Naive thymus-derived CD4-positive, alpha-beta T cell (primary cell): ENCODE data around the gene STAT6. TPM values are rescaled to one million over a fixed set of nuclear protein-coding genes. Genes with fewer than 3 reads are reported as not detected.

Source experiments
- ATAC-seq: fragments of 150-1000 bp; cut with Tn5 transposase; 2 replicates; pipeline ENCODE4 v1.10.0; 2021; ENCODE audit warnings: mild to moderate bottlenecking, moderate library complexity
- CTCF ChIA-PET: fragments of 350-600 bp; sonication (Branson Sonifier 250); formaldehyde crosslinking; loops from one replicate; lab custom pipeline; 2021; ENCODE audit warnings: antibody characterized with exemption; lab: Charles Lee
- POLR2A ChIA-PET: fragments of 350-600 bp; sonication (Branson Sonifier 250); formaldehyde crosslinking; loops from one replicate; lab custom pipeline; 2021; ENCODE audit warnings: antibody characterized with exemption, inconsistent platforms; lab: Charles Lee
- DNase-seq, 9 donors: peaks; one replicate each; pipeline versions ENCODE4 v3.0.0 to v3.0.0-alpha.2; 2020 to 2022; ENCODE audit warnings: mixed read lengths in 1 of 9
- H3K27ac ChIP-seq: one replicate; pipeline ENCODE4 v1.7.0; 2013; ENCODE audit warnings: mild to moderate bottlenecking, low read depth, low read length, moderate library complexity
- H3K27me3 ChIP-seq, 2 donors: one replicate each; pipeline ENCODE4 v1.7.0; 2013; ENCODE audit warnings: low read length in 2 of 2, mild to moderate bottlenecking in 2 of 2, moderate library complexity in 2 of 2; ENCODE audit not compliant: control insufficient read depth in 2 of 2, insufficient read depth in 2 of 2
- H3K36me3 ChIP-seq, 3 experiments: 1 replicate in 2 of 3; 2 replicates in 1 of 3; pipeline ENCODE4 v1.7.0; 2013; ENCODE audit warnings: low read length in 3 of 3, mild to moderate bottlenecking in 3 of 3, moderate library complexity in 1 of 3; ENCODE audit not compliant: insufficient read depth in 3 of 3, control insufficient read depth in 2 of 3
- H3K4me1 ChIP-seq, 2 donors: one replicate each; pipeline ENCODE4 v1.7.0; 2013; ENCODE audit warnings: low read length in 2 of 2, mild to moderate bottlenecking in 2 of 2, moderate library complexity in 1 of 2; ENCODE audit not compliant: control insufficient read depth in 2 of 2, insufficient read depth in 2 of 2
- H3K4me3 ChIP-seq: 2 replicates; pipeline ENCODE4 v1.7.0; 2013; ENCODE audit warnings: mild to moderate bottlenecking, low read length
- H3K9me3 ChIP-seq, 3 experiments: 1 replicate in 2 of 3; 2 replicates in 1 of 3; pipeline ENCODE4 v1.7.0; 2013; ENCODE audit warnings: low read length in 3 of 3; ENCODE audit not compliant: control insufficient read depth in 2 of 3
- H3K27ac Mint-ChIP-seq, 9 donors: one replicate each; pipeline ENCODE4 v1.8.0; 2020 to 2022; ENCODE audit warnings: mixed read lengths in 9 of 9, mild to moderate bottlenecking in 8 of 9, moderate library complexity in 5 of 9, inconsistent platforms in 2 of 9
- H3K27me3 Mint-ChIP-seq, 5 donors: one replicate each; pipeline ENCODE4 v1.8.0; 2021 to 2022; ENCODE audit warnings: mixed read lengths in 5 of 5, mild to moderate bottlenecking in 1 of 5
- H3K36me3 Mint-ChIP-seq, 5 donors: one replicate each; pipeline ENCODE4 v1.8.0; 2020 to 2022; ENCODE audit warnings: mixed read lengths in 5 of 5, mild to moderate bottlenecking in 3 of 5, inconsistent platforms in 1 of 5
- H3K4me1 Mint-ChIP-seq, 7 donors: one replicate each; pipeline ENCODE4 v1.8.0; 2020 to 2022; ENCODE audit warnings: mixed read lengths in 7 of 7, mild to moderate bottlenecking in 3 of 7, inconsistent platforms in 1 of 7
- H3K4me3 Mint-ChIP-seq, 10 donors: one replicate each; pipeline ENCODE4 v1.8.0; 2020 to 2022; ENCODE audit warnings: mild to moderate bottlenecking in 10 of 10, mixed read lengths in 10 of 10, moderate library complexity in 6 of 10, inconsistent platforms in 2 of 10
- H3K9me3 Mint-ChIP-seq, 11 donors: one replicate each; pipeline ENCODE4 v1.8.0; 2020 to 2022; ENCODE audit warnings: mixed read lengths in 11 of 11, mild to moderate bottlenecking in 4 of 11, inconsistent platforms in 1 of 11, moderate library complexity in 1 of 11
- intact Hi-C, 2 donors: fragments of 100-400 bp; cut with micrococcal nuclease; formaldehyde crosslinking; loops; one replicate each; pipeline ENCODE4 v1.15.1; 2023
- polyA plus RNA-seq, 2 donors: library from polyadenylated mRNA; unstranded; fragments of 300-500 nt; fragmentation: Illumina TruSeq; gene quantifications; one replicate each; pipeline ENCODE4 v1.2.3, GENCODE V29; 2021
- total RNA-seq, 6 experiments: library from RNA in 5 of 6; stranded (reverse) in 5 of 6; gene quantifications; 1 replicate in 5 of 6; 2 replicates in 1 of 6; pipeline ENCODE4 v1.2.3 and lab custom pipeline; 2021 to 2026

STAT6 gene
- total and polyA plus RNA-seq, 7 experiments from 2014 or later = 99.3 to 403 (median 231) TPM

DNA sequence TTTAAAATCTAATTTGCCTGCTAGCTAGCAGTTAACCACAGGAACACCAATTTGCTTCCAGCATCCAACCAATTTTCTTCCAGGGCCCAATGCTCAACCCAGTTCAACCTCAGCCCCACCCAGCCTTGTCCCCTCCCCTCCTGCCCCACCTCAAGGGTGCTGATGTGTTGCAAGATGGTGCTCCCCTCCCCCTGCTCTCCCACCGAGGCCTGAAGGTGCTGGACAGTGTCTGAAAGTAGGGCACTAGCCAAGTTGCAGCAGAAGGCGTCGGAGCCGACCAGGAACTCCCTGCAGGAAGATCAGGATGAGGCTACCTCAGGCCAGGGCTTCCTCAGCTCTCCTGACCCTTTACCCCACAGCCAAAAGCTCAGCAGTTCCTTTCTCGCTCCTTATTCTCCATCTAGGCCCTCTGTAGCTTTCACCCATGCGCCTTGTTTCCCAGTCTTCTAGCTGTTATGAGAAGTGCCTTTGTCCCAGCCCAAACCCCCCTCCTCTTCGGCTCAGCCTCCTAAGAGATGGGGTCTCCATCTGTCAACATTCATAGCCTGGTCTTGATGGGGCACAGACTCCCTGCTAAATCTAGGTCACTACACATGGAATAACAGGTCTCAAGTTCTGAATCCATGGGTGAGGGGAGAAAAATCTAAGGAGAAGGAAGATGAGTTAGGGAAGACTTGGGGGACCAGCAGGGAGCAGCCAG is 3.6 kb downstream of the STAT6 start:
- Histone ChIP-seq H3K27me3 (no peaks in the 10 kb centered on the region), H3K9me3 (no peaks in the 10 kb centered on the region), H3K4me3 (no peak overlapping the region), H3K4me1 (peaks cover 12 to 26% of the 10 kb centered on the region in 2 donors), H3K36me3 (peaks cover 12 to 61% (median 23%) of the 10 kb centered on the region in 3 experiments), H3K27ac (peak overlapping the region; percentile 34)
- peak overlapping the region in 9 of 10 donors; percentile 12 to 100 (median 57) for H3K4me3 Mint-ChIP-seq
- CTCF ChIA-PET = interaction anchor here (0.6 to 6.6 kb wide), 3 partner anchors 30 to 143 kb away, joined by 3 to 212 read pairs (median 8); partner anchors contain the start of gene STAC3
- H3K27ac Mint-ChIP-seq = peak overlapping the region; percentile 38 to 93 (median 69)
- ATAC-seq (no peak), DNase-seq (no peak)
- H3K9me3 Mint-ChIP-seq = peaks cover 0 to 9% (median 0%) of the 10 kb centered on the region in 11 donors
- peaks cover 9 to 41% (median 12%) of the 10 kb centered on the region in 5 donors for H3K36me3 Mint-ChIP-seq
- no peaks in the 10 kb centered on the region for H3K27me3 Mint-ChIP-seq
- intact Hi-C loops = no loop called here
- peaks cover 45 to 73% (median 53%) of the 10 kb centered on the region in 7 donors for H3K4me1 Mint-ChIP-seq
- POLR2A ChIA-PET = interaction anchor here (8.9 to 17.1 kb wide), 2 partner anchors 13 to 39 kb away, joined by 294 to 401 read pairs; partner anchors contain the start of gene NAB2

DNA sequence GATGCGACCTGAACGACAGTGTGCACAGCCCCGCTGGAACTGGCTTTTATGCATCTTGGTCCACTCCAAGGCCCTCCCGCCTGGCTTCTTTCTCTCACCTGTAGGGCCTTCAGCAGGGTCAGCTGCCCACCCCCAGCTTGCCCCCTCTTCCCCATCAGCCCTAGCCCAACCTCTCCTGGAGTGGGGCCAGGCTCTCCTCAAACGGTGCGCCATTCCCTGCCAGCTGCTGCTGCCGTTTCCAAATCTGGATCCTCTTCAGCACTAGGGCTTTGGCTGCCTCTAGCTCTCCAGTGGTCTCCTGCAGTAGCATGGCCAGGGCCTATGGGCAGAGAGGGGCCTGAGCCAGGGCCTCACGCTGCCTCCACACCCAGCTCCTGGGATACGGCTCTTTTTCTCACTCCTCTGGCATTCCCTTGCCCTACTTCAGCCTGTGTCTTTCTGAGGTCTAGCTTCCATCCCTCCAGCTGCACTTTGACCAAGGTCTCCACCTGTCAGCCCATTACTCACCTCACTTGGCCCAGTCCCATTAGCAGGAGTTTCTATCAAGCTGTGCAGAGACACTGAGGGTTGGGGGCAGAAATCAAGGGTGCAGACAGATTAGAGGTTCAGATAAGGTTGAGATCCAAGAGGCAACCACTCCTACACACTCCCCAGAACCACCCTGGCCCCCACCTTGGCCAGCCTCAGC is 5.0 kb downstream of the STAT6 start:
- H3K27ac ChIP-seq = peak overlapping the region; percentile 1
- no peaks in the 10 kb centered on the region for H3K27me3 Mint-ChIP-seq

DNA sequence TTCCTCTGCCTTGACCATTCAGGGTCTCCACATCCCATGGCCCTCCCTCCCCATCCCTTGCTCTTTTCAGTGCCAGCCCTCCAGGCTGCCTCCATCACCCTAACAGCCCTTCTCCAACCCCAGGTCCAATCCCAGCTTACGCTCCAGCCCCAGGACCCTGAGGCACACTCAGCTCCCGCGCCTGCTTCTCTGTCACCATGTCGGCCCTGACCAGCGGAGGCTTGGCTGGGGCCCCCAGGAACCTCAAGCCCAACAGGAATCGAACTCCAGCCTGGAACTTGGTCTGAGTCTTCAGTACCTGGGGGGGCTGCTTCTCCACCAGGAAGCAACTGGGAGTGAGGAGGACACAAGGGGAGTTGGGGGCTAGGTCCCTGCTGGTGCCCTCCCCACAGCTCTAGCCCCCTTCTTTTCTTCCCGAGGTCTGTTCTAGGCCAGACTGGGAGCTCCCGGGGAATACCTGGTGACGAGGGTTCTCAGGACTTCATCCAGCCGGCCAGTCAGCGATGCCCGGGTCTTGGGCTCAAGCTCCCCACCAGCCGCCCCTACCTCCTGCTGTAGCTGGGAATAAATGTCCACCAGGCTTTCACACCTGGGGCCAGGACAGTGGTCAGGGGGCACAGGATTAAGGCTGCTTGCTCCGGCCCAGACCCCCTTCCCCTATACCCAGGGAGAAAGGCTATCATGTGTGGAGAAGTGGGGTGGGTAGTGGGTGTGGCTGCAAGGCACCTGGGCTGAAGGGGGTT is 6.0 kb downstream of the STAT6 start:
- Histone ChIP-seq H3K4me3 (no peak overlapping the region), H3K36me3 (peaks cover 12 to 69% (median 23%) of the 10 kb centered on the region in 3 experiments), H3K4me1 (peaks cover 12 to 26% of the 10 kb centered on the region in 2 donors), H3K9me3 (no peaks in the 10 kb centered on the region), H3K27ac (no peak overlapping the region), H3K27me3 (no peaks in the 10 kb centered on the region)
- intact Hi-C loops = no loop called here
- peaks cover 5 to 42% (median 12%) of the 10 kb centered on the region in 5 donors for H3K36me3 Mint-ChIP-seq
- ChIA-PET CTCF (interaction anchor here (0.8 kb wide), 1 partner anchor 18 kb away, joined by 3 read pairs; no protein-coding TSS in a partner anchor), POLR2A (interaction anchor here (2.0 to 17.1 kb wide), 3 partner anchors 11 to 37 kb away, joined by 10 to 401 read pairs (median 294); partner anchors contain the start of genes NAB2 and NEMP1)
- DNase-seq (no peak), ATAC-seq (no peak)
- H3K4me1 Mint-ChIP-seq = peaks cover 50 to 78% (median 54%) of the 10 kb centered on the region in 7 donors
- H3K27ac Mint-ChIP-seq = peak overlapping the region in 7 of 9 donors; percentile 17 to 76 (median 55)
- H3K4me3 Mint-ChIP-seq = peak overlapping the region in 1 of 10 donors; percentile 8
- H3K27me3 Mint-ChIP-seq = no peaks in the 10 kb centered on the region
- H3K9me3 Mint-ChIP-seq = no peaks in the 10 kb centered on the region

More for the DNA sequence above, 5.0 kb downstream of the STAT6 start:
- Mint-ChIP-seq H3K4me1 (peaks cover 45 to 72% (median 50%) of the 10 kb centered on the region in 7 donors), H3K36me3 (peaks cover 5 to 44% (median 12%) of the 10 kb centered on the region in 5 donors), H3K27ac (peak overlapping the region in 6 of 9 donors; percentile 28 to 85 (median 74)), H3K4me3 (no peak overlapping the region), H3K9me3 (peaks cover 0 to 2% (median 0%) of the 10 kb centered on the region in 11 donors)
- DNase-seq = no peak
- intact Hi-C loops = no loop called here
- Histone ChIP-seq H3K9me3 (no peaks in the 10 kb centered on the region), H3K36me3 (peaks cover 12 to 69% (median 23%) of the 10 kb centered on the region in 3 experiments), H3K4me1 (peaks cover 12 to 26% of the 10 kb centered on the region in 2 donors), H3K4me3 (no peak overlapping the region), H3K27me3 (no peaks in the 10 kb centered on the region)
- ChIA-PET CTCF (interaction anchor here (6.6 kb wide), 1 partner anchor 35 kb away, joined by 212 read pairs; no protein-coding TSS in a partner anchor), POLR2A (interaction anchor here (2.0 to 17.1 kb wide), 3 partner anchors 12 to 38 kb away, joined by 10 to 401 read pairs (median 294); partner anchors contain the start of genes NAB2 and NEMP1)
- ATAC-seq = no peak

- no peak for DNase-seq
- H3K4me1 ChIP-seq = peaks cover 4 to 19% of the 10 kb centered on the region in 2 donors
- Mint-ChIP-seq H3K36me3 (peaks cover 5 to 46% (median 12%) of the 10 kb centered on the region in 5 donors), H3K27ac (peak overlapping the region in 8 of 9 donors; percentile 19 to 80 (median 62)), H3K4me3 (peak overlapping the region in 1 of 10 donors; percentile 25), H3K4me1 (peaks cover 45 to 78% (median 53%) of the 10 kb centered on the region in 7 donors), H3K9me3 (no peaks in the 10 kb centered on the region), H3K27me3 (no peaks in the 10 kb centered on the region)
- H3K27me3 ChIP-seq = no peaks in the 10 kb centered on the region
- H3K9me3 ChIP-seq = no peaks in the 10 kb centered on the region
- peaks cover 12 to 77% (median 23%) of the 10 kb centered on the region in 3 experiments for H3K36me3 ChIP-seq
- no peak overlapping the region for H3K4me3 ChIP-seq
- intact Hi-C loops = no loop called here
- no peak for ATAC-seq
- no peak overlapping the region for H3K27ac ChIP-seq
- ChIA-PET POLR2A (interaction anchor here (1.2 to 17.1 kb wide), 3 partner anchors 10 to 32 kb away, joined by 3 to 401 read pairs (median 10); partner anchors contain the start of genes NAB2 and NEMP1), CTCF (interaction anchor here (0.7 to 0.8 kb wide), 3 partner anchors 18 to 39 kb away, joined by 3 to 4 read pairs (median 3); no protein-coding TSS in a partner anchor)
Measured at GRCh38 chr12:57104292-57104910, 6.8 kb downstream of the STAT6 start.

- H3K9me3 Mint-ChIP-seq = no peaks in the 10 kb centered on the region
- ChIA-PET POLR2A (interaction anchor here (1.0 to 17.1 kb wide), 3 partner anchors 9 to 32 kb away, joined by 3 to 401 read pairs (median 4); partner anchors contain the start of gene NAB2), CTCF (interaction anchor here (0.7 to 1.4 kb wide), 3 partner anchors 8 to 39 kb away, joined by 3 to 6 read pairs (median 4); no protein-coding TSS in a partner anchor)
- H3K4me3 Mint-ChIP-seq = no peak overlapping the region
- H3K4me1 ChIP-seq = peaks cover 0 to 16% of the 10 kb centered on the region in 2 donors
- H3K36me3 Mint-ChIP-seq = peaks cover 5 to 48% (median 12%) of the 10 kb centered on the region in 5 donors
- no peaks in the 10 kb centered on the region for H3K9me3 ChIP-seq
- H3K27me3 Mint-ChIP-seq = no peaks in the 10 kb centered on the region
- DNase-seq = no peak
- no peak overlapping the region for H3K27ac ChIP-seq
- peaks cover 45 to 78% (median 52%) of the 10 kb centered on the region in 7 donors for H3K4me1 Mint-ChIP-seq
- ATAC-seq = no peak
- H3K36me3 ChIP-seq = peaks cover 12 to 82% (median 26%) of the 10 kb centered on the region in 3 experiments
- intact Hi-C loops = no loop called here
- no peak overlapping the region for H3K4me3 ChIP-seq
- no peaks in the 10 kb centered on the region for H3K27me3 ChIP-seq
- peak overlapping the region in 8 of 9 donors; percentile 10 to 80 (median 58) for H3K27ac Mint-ChIP-seq
Measured at GRCh38 chr12:57103856-57104255, 7.3 kb downstream of the STAT6 start.
